OCI-M2 (cell line): ENCODE measurements around the gene ASPG.

Experiments used
- DNase-seq: peaks from one replicate; lab custom pipeline; 2025; ENCODE audit not compliant: unreplicated experiment; lab: John Stamatoyannopoulos, UW

The ASPG gene

GRCh38 chr14:104093366-104094055, 8.0 kb downstream of the ASPG start:
- DNase-seq, result no peak

DNA sequence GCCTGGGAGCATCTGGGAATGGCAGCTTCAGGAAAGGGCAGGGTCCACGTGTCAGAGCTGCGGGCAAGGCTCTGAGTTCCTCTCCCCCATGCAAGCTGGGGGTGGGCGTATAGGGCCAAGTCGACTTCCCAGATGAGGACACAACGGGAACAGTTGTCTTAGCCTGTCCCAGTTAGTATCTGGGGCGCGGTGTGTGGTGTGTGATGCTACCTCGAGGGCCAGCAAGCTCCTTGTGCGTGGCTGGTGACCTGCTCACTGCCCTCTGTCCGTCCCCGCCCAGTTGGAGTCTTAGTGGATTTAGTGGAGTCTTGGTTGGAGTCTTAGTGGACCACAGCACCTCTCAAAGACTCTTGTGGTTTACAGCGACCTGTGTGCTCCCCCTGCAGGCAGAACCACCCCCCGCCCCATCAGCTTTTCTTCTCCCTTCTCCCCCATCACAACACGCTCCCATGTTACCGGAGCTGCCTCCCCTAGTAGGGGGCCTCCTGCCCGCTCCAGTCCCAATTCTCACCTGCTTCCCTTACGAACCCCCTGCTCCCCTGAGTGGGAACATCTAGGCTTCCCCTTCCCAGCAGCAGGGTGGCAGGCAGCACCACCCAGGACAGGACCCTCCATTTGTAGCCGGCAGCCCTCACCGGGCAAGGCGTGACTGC, 8.7 kb downstream of the ASPG start:
- DNase-seq, result no peak

DNA sequence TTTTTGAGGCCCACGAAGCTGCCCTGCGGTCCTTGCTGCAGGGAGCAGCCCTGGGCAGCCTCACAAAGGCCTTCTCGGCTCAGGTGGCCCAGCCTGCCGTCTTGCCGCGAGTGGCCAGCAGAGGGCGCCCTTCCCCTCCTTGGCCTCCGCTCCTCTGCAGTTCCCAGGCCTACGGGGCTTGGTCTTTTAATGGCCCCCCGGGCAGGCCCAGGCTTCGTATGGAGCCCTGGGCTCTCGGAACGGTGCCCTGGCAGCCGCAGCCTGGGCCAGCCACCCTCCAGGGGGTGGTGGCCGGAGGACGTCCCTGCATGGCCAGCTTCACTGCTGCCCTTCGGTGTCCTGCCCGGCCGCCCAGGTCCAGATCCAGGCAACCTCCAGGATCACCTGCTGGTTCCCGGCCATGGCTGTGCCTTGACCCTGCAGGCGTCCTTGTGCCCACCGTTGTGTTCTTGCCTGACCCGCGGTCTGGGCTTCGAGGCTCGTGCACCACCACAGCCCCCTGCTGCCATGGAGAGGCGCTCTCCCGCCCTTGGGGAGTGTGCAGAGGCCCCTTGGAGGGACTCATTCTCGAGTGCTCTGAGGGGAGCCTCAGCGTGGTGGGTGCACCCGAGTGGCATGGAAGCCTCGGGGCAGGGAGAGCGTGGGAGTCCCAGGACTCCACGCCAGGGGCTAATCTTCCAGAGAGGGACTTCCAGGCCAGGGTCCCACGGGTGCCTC, 9.4 kb downstream of the ASPG start:
- DNase-seq, result no peak

DNA sequence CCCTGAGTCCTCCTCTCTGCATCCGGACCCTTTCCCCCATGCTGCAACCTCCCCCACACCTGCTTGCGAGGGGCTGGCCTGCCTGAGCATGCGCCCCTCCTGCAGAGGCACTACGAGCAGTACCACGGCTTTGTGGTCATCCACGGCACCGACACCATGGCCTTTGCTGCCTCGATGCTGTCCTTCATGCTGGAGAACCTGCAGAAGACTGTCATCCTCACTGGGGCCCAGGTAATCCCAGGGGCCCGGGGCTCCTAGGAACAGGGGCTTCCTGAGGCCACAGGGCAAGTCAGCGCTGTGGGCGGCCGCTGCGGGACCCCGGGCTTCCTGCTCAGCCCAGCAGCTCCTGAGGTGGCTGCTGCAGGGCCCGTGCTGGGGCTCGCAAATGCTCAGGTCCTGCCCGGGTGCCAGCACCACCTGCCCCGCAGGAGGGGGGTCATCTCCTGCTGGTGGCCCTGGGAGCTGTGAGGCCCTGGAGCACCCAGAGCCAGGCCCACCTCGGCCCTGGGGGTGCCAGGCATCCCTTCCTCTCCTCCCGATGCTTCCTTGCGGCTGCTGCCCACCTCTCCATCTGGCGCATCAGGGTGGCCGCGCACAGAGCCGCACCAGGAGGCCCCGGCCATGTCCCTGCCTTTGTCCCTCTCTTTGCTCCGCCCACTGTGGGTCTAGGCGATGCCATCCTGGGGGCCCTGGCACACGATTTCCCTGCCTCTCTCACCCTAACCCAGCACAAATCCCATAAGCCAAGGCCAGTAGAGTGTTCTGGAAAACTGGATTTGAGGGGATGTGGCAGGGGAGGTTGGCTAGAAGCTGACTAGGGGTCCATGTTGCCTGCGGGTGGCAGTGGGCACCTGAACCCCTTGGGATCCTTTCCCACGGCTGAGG, 10.2 kb downstream of the ASPG start:
- DNase-seq, result no peak

GRCh38 chr14:104096318-104096717, 10.8 kb downstream of the ASPG start:
- no peak for DNase-seq

GRCh38 chr14:104096751-104097700, 11.5 kb downstream of the ASPG start:
- no peak for DNase-seq

GRCh38 chr14:104098272-104099095, 13.0 kb downstream of the ASPG start:
- no peak for DNase-seq

DNA sequence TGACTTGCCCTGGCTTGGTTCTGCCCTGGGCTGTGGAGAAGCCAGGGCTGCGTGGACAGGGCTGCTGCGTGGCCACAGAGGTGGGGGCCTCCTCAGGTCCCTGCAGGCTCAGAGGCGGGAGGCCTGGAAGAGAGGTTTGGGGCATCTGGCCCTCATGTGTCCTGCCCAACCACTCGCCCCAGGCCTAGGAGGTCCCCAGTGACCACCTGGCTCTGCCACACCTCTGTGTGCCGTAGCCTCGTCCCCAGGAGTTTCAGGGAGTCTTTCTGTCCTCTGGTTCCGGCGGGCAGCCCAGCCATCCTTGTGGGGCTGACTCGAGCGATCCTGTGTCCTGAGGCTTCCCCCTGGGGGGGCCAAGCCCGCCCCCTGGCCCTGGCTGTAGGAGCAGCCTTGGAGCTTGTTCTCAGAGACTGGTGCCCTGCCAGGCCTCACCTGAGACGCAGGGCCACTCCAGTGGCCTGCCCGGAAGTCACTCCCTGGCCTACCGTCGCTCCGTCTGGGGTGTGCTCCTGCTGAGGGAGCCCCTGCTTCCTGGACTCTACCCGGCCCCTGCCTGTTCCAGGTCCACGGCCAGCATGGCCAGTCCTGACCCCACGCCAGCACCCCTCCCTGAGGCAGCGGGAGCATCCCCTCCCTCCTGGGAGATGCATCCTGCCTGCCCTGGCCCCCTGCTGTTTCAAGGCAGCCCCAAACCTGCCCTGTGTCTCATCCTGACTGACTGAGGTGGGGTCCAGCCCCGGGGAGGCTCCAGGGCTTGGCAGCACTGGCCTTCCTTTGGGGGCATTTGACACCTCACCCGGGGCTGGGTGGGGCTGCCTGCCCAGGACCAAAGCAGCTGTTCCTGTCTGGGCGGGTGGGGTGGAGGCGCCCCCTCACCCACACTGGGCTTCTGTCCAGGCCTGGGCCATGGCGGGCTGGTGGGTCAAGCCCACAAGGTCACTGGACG, 13.9 kb downstream of the ASPG start:
- no peak for DNase-seq

- DNase-seq, result no peak
Measured at GRCh38 chr14:104100171-104101085, 14.9 kb downstream of the ASPG start.

DNA sequence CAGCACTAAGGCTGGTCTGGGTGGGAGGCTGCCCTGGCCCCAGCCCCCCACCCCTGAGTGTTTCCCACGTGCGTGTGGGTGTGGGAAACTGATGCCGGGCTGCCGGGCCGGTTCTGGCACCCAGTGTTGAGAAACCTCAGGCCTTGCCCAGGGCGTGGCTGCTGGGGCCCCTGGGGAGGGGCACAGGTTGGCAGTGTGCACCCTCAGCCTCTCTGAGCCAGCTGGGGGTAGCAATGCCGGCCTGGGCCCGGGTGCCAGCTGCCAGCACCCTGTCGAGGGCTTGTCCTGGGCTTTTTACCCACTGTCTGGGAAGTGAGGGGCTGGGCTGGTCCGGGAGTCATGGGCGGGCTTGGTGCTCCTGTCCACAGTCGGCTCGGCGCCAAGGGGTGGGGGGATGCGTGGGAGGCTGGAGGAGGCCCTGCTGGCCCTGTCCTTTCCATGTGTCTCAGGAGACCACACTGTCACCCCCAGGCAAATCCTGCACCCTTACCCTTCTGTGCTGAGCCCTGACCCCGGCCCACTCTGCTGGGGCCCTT, 15.7 kb downstream of the ASPG start:
- no peak for DNase-seq

DNA sequence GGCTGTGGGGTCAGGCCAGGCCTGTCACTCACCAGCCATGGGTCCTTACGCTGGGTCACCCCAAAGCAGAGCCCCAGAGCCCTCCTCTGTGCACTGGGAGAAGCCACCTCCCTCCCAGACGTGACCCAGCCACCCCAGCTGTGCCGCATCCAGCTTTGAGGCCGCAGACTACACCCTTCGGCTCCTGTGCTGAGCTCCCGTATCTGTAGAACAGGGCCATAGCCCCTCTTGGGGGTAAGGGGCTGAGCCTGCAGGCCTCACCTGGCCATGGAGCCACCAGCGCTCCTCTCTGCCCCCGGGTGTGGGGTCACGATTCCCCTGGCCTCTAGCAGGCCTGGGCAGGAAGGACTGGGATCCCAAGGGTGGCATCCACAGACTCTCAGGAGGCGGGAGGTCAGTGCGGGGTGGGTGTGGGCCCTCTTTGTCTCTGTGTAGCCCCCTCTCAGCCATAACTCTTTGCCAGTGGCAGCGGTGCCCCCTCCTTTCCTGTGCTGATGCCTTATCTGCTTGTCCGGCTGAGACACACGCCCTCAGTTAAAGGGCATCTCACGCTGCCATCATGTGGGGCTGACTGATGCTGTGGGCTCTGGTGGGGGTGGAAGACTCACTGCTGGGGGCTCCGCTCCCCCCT, 16.3 kb downstream of the ASPG start:
- DNase-seq, result no peak

DNA sequence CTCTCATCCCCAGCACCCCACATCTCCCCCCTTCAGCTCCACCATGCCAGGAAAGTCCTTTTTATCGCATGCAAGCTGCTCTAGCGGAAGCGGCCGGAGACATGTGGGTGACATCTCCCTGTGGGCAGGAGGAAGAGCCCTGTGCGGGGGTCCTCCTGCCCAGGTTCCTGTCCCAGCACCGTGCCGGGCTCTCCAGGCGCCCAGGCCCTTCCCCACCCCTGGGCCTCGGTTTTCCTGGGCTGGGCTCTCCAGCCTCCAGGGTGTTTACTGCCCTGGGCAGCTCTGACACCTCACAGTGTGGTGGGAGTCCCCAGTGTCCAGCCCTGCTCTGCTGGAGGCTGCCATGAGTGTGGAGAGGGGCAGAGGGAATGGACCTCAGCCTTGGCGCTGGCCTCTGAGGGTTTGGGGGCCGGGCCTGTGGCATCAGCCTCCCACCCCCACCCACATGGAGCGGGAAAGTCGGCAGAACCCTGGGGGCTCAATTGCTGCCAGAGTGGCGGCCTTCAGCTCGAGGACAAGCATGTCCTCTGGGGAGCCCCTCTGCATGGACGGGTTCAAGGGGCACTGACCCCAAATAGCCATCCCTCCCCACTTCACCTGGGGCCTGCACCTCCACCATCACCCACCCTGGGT, 16.9 kb downstream of the ASPG start:
- DNase-seq, result no peak

DNA sequence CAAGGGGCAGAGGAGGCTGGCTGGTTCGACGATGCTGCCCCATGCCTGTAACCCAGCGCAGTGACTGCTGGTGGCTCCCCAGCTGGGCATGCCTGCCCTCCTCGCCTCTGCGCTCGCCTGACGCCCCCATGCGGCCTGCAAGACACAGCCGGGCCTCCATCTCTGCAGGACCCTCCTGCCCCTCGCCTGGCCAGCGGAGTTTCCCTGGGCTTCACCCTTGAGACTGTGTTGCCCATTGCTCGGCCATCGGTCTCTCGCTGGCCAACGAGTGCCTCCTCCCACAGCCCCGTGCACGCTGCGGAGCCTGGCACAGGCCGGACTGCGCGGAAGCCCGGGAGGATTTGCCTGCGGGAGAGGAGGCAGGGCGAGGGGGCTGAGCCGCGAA, 17.6 kb downstream of the ASPG start:
- no peak for DNase-seq

GRCh38 chr14:104103446-104104075, 18.1 kb downstream of the ASPG start:
- DNase-seq, result no peak

DNA sequence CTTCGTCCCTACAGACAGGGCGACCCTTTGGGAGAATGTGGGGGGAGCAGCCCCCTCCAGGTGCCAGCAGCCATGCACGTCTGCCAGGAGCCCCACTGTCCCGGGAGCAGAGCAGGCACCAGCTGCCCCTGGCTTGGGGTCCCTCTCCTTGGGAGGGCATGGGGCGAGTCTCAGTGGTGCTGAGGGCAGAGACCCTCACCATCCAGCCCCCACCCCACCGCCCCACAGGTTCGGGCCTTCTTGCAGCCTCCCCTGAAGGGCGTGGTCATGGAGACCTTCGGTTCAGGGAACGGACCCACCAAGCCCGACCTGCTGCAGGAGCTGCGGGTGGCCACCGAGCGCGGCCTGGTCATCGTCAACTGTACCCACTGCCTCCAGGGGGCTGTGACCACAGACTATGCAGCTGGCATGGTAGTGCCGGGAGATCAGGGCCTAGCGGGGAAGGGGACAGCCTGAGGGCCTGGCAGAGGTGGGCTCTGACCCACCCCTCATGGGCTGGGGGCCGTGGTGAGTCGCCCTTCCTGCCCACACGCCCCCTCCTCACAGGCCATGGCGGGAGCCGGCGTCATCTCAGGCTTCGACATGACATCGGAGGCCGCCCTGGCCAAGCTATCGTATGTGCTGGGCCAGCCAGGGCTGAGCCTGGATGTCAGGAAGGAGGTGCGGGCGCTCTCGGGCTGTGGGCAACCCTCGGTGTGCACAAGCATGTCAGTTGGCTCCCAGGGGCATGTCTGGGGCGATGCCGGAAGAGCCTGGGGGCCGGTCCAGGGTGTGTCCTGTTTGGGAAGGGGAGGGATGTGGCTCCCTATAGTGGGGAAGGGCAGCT, 18.8 kb downstream of the ASPG start:
- no peak for DNase-seq
